Measurements from ENCODE around the gene LYRM9.
"Not testable (repeated sequence)": the region's sequence is repeated elsewhere in the genome, so short reads cannot be mapped to it uniquely, and the experiment has no call there.

The LYRM9 gene

GRCh38 chr17:27892866-27893769 is at the start of gene LYRM9:
Gene LYRM9 (minus strand): TSS chr17:27893365. CDS start chr17:27882694, 10,671 bp downstream.
- peak; percentile 72 for DNase-seq (ENCODE audit: low read depth)

GRCh38 chr17:27940503-27941428 is 47.6 kb upstream of the LYRM9 start:
- no peak for DNase-seq (ENCODE audit: low read depth)

GRCh38 chr17:27939474-27940465 is 46.6 kb upstream of the LYRM9 start:
- no peak for DNase-seq (ENCODE audit: low read depth)

- no peak for DNase-seq (ENCODE audit: low read depth)
These were observed 45.7 kb upstream of the LYRM9 start for GRCh38 chr17:27938864-27939263.

- DNase-seq (ENCODE audit: low read depth), result no peak
These were observed 45.1 kb upstream of the LYRM9 start for GRCh38 chr17:27938241-27938640.

GRCh38 chr17:27937025-27937546 is 43.9 kb upstream of the LYRM9 start:
- no peak for DNase-seq (ENCODE audit: low read depth)

GRCh38 chr17:27930000-27930399 is 36.8 kb upstream of the LYRM9 start:
- no peak for DNase-seq (ENCODE audit: low read depth)

- no peak for DNase-seq (ENCODE audit: low read depth)
These were observed 35.4 kb upstream of the LYRM9 start for GRCh38 chr17:27928587-27928986.

GRCh38 chr17:27927781-27928180 is 34.6 kb upstream of the LYRM9 start:
- DNase-seq (ENCODE audit: low read depth), result no peak

GRCh38 chr17:27921599-27921998 is 28.4 kb upstream of the LYRM9 start:
- no peak for DNase-seq (ENCODE audit: low read depth)

GRCh38 chr17:27921077-27921476 is 27.9 kb upstream of the LYRM9 start:
- DNase-seq (ENCODE audit: low read depth), result no peak

GRCh38 chr17:27920569-27920968 is 27.4 kb upstream of the LYRM9 start:
- no peak for DNase-seq (ENCODE audit: low read depth)

- DNase-seq (ENCODE audit: low read depth), result no peak
These were observed 25.9 kb upstream of the LYRM9 start for GRCh38 chr17:27919079-27919478.

- DNase-seq (ENCODE audit: low read depth), result no peak
These were observed 25.3 kb upstream of the LYRM9 start for GRCh38 chr17:27918498-27918897.

GRCh38 chr17:27917000-27917399 is 23.8 kb upstream of the LYRM9 start:
- DNase-seq (ENCODE audit: low read depth), result no peak

- no peak for DNase-seq (ENCODE audit: low read depth)
These were observed 22.5 kb upstream of the LYRM9 start for GRCh38 chr17:27915709-27916108.

GRCh38 chr17:27914382-27914781 is 21.2 kb upstream of the LYRM9 start:
- no peak for DNase-seq (ENCODE audit: low read depth)

GRCh38 chr17:27912964-27913363 is 19.8 kb upstream of the LYRM9 start:
- DNase-seq (ENCODE audit: low read depth), result no peak

GRCh38 chr17:27912299-27912698 is 19.1 kb upstream of the LYRM9 start:
- not testable (repeated sequence) for DNase-seq (ENCODE audit: low read depth)

- no peak for DNase-seq (ENCODE audit: low read depth)
These were observed 14.9 kb upstream of the LYRM9 start for GRCh38 chr17:27907976-27908558.

GRCh38 chr17:27906623-27907022 is 13.5 kb upstream of the LYRM9 start:
- no peak for DNase-seq (ENCODE audit: low read depth)
